NT2/D1 (cell line): ENCODE measurements around the gene CEP112.

Experiments used
- SUZ12 ChIP-seq: IDR thresholded peaks from 2 replicates; pipeline ENCODE4 v1.6.1; 2011; ENCODE audit not compliant: insufficient read length, insufficient read depth; ENCODE audit errors: extremely low read depth
- YY1 ChIP-seq: IDR thresholded peaks from 2 replicates; pipeline ENCODE4 v1.6.1; 2011; ENCODE audit not compliant: insufficient read length, insufficient read depth

DNA sequence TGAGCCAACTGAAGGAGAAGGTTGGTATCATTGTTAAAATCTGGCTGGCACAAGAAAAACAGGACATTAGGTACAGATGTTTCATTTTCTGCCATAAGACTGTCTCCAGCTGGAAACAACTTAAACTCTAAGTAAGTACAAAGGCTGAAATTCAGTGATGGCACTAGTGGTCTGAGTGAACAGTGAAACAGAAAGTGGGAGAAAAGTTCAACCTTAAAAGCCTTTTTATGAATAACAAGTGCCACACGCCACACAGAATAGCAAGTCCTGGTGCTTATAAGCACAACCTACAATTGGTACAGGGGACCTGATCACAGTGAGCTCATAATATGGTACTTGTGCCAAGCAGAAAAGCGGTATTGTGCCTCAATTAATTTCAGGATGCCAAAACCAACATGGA is 56.7 kb downstream of the CEP112 start:
- no peak for TF ChIP-seq SUZ12
- TF ChIP-seq YY1, result no peak
